ENCODE data around the gene SCYGR3. TPM values are rescaled to one million over a fixed set of nuclear protein-coding genes. Genes with fewer than 3 reads are reported as not detected.

SCYGR3 gene
- total RNA-seq, 1 donor from 2014 or later: not detected

- H3K27ac Mint-ChIP-seq (ENCODE audit: unreplicated experiment): no peak overlapping the region
- H3K9me3 Mint-ChIP-seq: peaks cover 4% of the 10 kb centered on the region
- H3K4me3 Mint-ChIP-seq: no peak overlapping the region
- H3K27me3 Mint-ChIP-seq (ENCODE audit: low read depth): no peaks in the 10 kb centered on the region
- TF ChIP-seq CTCF (conservative IDR thresholded peaks at IDR 0.05): no peak
- DNase-seq (ENCODE audit: low read depth, low spot score): no peak
- H3K36me3 Mint-ChIP-seq (ENCODE audit: low read depth): no peaks in the 10 kb centered on the region
- no peaks in the 10 kb centered on the region for H3K4me1 Mint-ChIP-seq
Observed at GRCh38 chr2:227625420-227625819, 10.8 kb upstream of the SCYGR3 start.

GRCh38 chr2:227623226-227623625, 8.6 kb upstream of the SCYGR3 start:
- Mint-ChIP-seq H3K27ac (ENCODE audit: unreplicated experiment) (peak overlapping the region; percentile 22), H3K4me1 (no peaks in the 10 kb centered on the region), H3K27me3 (ENCODE audit: low read depth) (no peaks in the 10 kb centered on the region), H3K36me3 (ENCODE audit: low read depth) (no peaks in the 10 kb centered on the region), H3K9me3 (peaks cover 2% of the 10 kb centered on the region), H3K4me3 (no peak overlapping the region)
- no peak for DNase-seq (ENCODE audit: low read depth, low spot score)
- TF ChIP-seq CTCF (conservative IDR thresholded peaks at IDR 0.05): no peak

- DNase-seq (ENCODE audit: low read depth, low spot score): no peak
- Mint-ChIP-seq H3K36me3 (ENCODE audit: low read depth) (no peaks in the 10 kb centered on the region), H3K4me1 (no peaks in the 10 kb centered on the region), H3K27ac (ENCODE audit: unreplicated experiment) (no peak within 1 kb of the TSS), H3K4me3 (no peak within 1 kb of the TSS), H3K9me3 (no peaks in the 10 kb centered on the region), H3K27me3 (ENCODE audit: low read depth) (peaks cover 4% of the 10 kb centered on the region)
- no peak for TF ChIP-seq CTCF (conservative IDR thresholded peaks at IDR 0.05)
Observed at GRCh38 chr2:227617316-227618230, 2.9 kb upstream of the SCYGR3 start, which contains the start of gene SCYGR4. Gene SCYGR4 (plus strand): TSS chr2:227617498. CDS start chr2:227617498, 0 bp downstream.

GRCh38 chr2:227616631-227617030, 2.0 kb upstream of the SCYGR3 start:
- H3K27me3 Mint-ChIP-seq (ENCODE audit: low read depth): peaks cover 4% of the 10 kb centered on the region
- H3K4me3 Mint-ChIP-seq: no peak overlapping the region
- no peak for DNase-seq (ENCODE audit: low read depth, low spot score)
- H3K9me3 Mint-ChIP-seq: no peaks in the 10 kb centered on the region
- no peak overlapping the region for H3K27ac Mint-ChIP-seq (ENCODE audit: unreplicated experiment)
- H3K36me3 Mint-ChIP-seq (ENCODE audit: low read depth): no peaks in the 10 kb centered on the region
- TF ChIP-seq CTCF (conservative IDR thresholded peaks at IDR 0.05): no peak
- no peaks in the 10 kb centered on the region for H3K4me1 Mint-ChIP-seq

- Mint-ChIP-seq H3K36me3 (ENCODE audit: low read depth) (no peaks in the 10 kb centered on the region), H3K27ac (ENCODE audit: unreplicated experiment) (no peak overlapping the region), H3K27me3 (ENCODE audit: low read depth) (peaks cover 4% of the 10 kb centered on the region), H3K4me3 (no peak overlapping the region), H3K9me3 (no peaks in the 10 kb centered on the region), H3K4me1 (no peaks in the 10 kb centered on the region)
- no peak for TF ChIP-seq CTCF (conservative IDR thresholded peaks at IDR 0.05)
- no peak for DNase-seq (ENCODE audit: low read depth, low spot score)
Observed at GRCh38 chr2:227615906-227616305, 1.3 kb upstream of the SCYGR3 start.

Data from neural crest cell (in vitro differentiated cells).